K562 (cell line): Measurements from ENCODE around the gene GLTPD2. TPM values are rescaled to one million over a fixed set of nuclear protein-coding genes. Genes with fewer than 3 reads are reported as not detected.

ENCODE experiments used
- ATAC-seq: fragments of 200-7000 bp; cut with Tn5 transposase; 3 replicates; pipeline ENCODE4 v1.9.1; 2020; ENCODE audit warnings: moderate library complexity
- BruUV-seq: library from RNA; stranded (reverse); fragments of 400-500 nt; replicated peaks from 2 replicates; lab custom pipeline; 2021; lab: Mats Ljungman, UMichigan
- CTCF ChIA-PET: fragments of 300-600 bp; formaldehyde crosslinking; extraction: SDS; loops from one replicate; lab custom pipeline; 2021; ENCODE audit warnings: low intra/inter-chr PET ratio; lab: Yijun Ruan, JAX
- POLR2A ChIA-PET: fragments of 300-600, 350-650 bp; sonication (Branson Sonifier 250); formaldehyde crosslinking; extraction: SDS; loops from one replicate; lab custom pipeline; 2021; ENCODE audit warnings: antibody characterized with exemption, inconsistent platforms; lab: Yijun Ruan, JAX
- DNase-seq, 4 experiments: peaks; one replicate each; pipeline versions ENCODE4 v3.0.0 to v3.0.0-alpha.2; 2011 to 2018; ENCODE audit warnings: low spot score in 3 of 4, mixed read lengths in 3 of 4; ENCODE audit errors: extremely low read depth in 1 of 4
- FAIRE-seq: peaks from 2 replicates; lab custom pipeline; 2011; peaks lifted over from hg19 to GRCh38; lab: Jason Lieb, UNC
- H2AFZ ChIP-seq: 2 replicates; pipeline ENCODE4 v1.6.0; 2011; ENCODE audit warnings: low read depth, low read length, control low read depth, inconsistent platforms
- H3K27ac ChIP-seq: fragments of 200-600 bp; 3 replicates; pipeline ENCODE4 v1.8.0; 2011; ENCODE audit warnings: low read depth, mild to moderate bottlenecking, control low read depth, inconsistent platforms, low read length, moderate library complexity, mixed read lengths; ENCODE audit errors: extremely low read depth
- H3K27me3 ChIP-seq, 2 experiments: fragments of 300-600 bp in 1 of 2; 2 replicates in 1 of 2; 3 replicates in 1 of 2; pipeline versions ENCODE4 v1.6.0 to v1.8.0; 2011; ENCODE audit warnings: inconsistent platforms in 2 of 2, low read length in 2 of 2, mild to moderate bottlenecking in 1 of 2, mixed read lengths in 1 of 2, moderate library complexity in 1 of 2; ENCODE audit not compliant: control insufficient read depth in 2 of 2, insufficient read depth in 2 of 2
- H3K36me3 ChIP-seq: fragments of 300-600 bp; 3 replicates; pipeline ENCODE4 v1.8.0; 2011; ENCODE audit warnings: mild to moderate bottlenecking, low read length, inconsistent platforms; ENCODE audit not compliant: control insufficient read depth, insufficient read depth
- H3K4me1 ChIP-seq, 2 experiments: fragments of 200-600 bp in 1 of 2; replicated peaks in 1 of 2; 2 replicates in 1 of 2; 3 replicates in 1 of 2; pipeline versions ENCODE4 v1.5.1 to v1.8.0; 2011; ENCODE audit warnings: inconsistent platforms in 2 of 2, low read length in 2 of 2, mild to moderate bottlenecking in 1 of 2, mixed read lengths in 1 of 2, moderate library complexity in 1 of 2; ENCODE audit not compliant: control insufficient read depth in 2 of 2, insufficient read depth in 2 of 2
- H3K4me2 ChIP-seq: 2 replicates; pipeline ENCODE4 v1.6.1; 2011; ENCODE audit warnings: low read length, control low read depth, inconsistent platforms, mixed read lengths; ENCODE audit not compliant: insufficient read depth
- H3K4me3 ChIP-seq: fragments of 200-600 bp; sonication (generic), shearing (Covaris generic); 2 replicates; pipeline ENCODE4 v1.5.1; 2016; ENCODE audit warnings: control low read depth, inconsistent platforms
- H3K79me2 ChIP-seq: fragments of 200-600 bp; 3 replicates; pipeline ENCODE4 v1.8.0; 2011; ENCODE audit warnings: low read length, inconsistent platforms; ENCODE audit not compliant: control insufficient read depth, insufficient read depth
- H3K9ac ChIP-seq, 2 experiments: 2 replicates each; pipeline versions ENCODE4 v1.6.0 to v1.6.1; 2011; ENCODE audit warnings: low read depth in 2 of 2, low read length in 2 of 2, control low read depth in 1 of 2, inconsistent platforms in 1 of 2, mild to moderate bottlenecking in 1 of 2, mixed read lengths in 1 of 2; ENCODE audit not compliant: insufficient read depth in 1 of 2
- H3K9me1 ChIP-seq: one replicate; pipeline ENCODE4 v1.6.0; 2011; ENCODE audit warnings: inconsistent platforms, mild to moderate bottlenecking, low read length, moderate library complexity; ENCODE audit not compliant: control insufficient read depth, insufficient read depth
- H3K9me3 ChIP-seq: replicated peaks from 2 replicates; pipeline ENCODE4 v1.5.1; 2011; ENCODE audit warnings: low read depth, low read length, inconsistent platforms; ENCODE audit not compliant: control insufficient read depth, insufficient read depth
- H4K20me1 ChIP-seq: replicated peaks from 2 replicates; pipeline ENCODE4 v1.6.1; 2011; ENCODE audit warnings: low read length, inconsistent platforms, mixed read lengths; ENCODE audit not compliant: control insufficient read depth, insufficient read depth
- MCM7 ChIP-seq, 2 experiments: fragments of 450-650 bp; IDR thresholded peaks; 2 replicates each; pipeline ENCODE4 v1.6.1; 2016 to 2018
- NR2C1 ChIP-seq, 2 experiments: fragments of 450-650 bp; IDR thresholded peaks; 2 replicates each; pipeline ENCODE4 v1.6.1; 2017; ENCODE audit warnings: mild to moderate bottlenecking in 2 of 2, antibody characterized with exemption in 1 of 2, inconsistent platforms in 1 of 2, missing compliant biosample characterization in 1 of 2, missing genetic modification characterization in 1 of 2
- NR2C2 ChIP-seq, 2 experiments: fragments of 200-800 bp in 1 of 2; sonication (Bioruptor generic) in 1 of 2; sonication (generic) in 1 of 2; formaldehyde crosslinking in 1 of 2; IDR thresholded peaks; 2 replicates each; pipeline versions ENCODE4 v1.6.1 to v1.8.0; 2016 to 2022; ENCODE audit warnings: mild to moderate bottlenecking in 1 of 2, missing compliant biosample characterization in 1 of 2, missing genetic modification characterization in 1 of 2, missing genetic modification reagents in 1 of 2
- RAD51 ChIP-seq: fragments of 450-650 bp; IDR thresholded peaks from 2 replicates; pipeline ENCODE4 v1.7.1; 2016; ENCODE audit warnings: low read depth, mild to moderate bottlenecking, borderline replicate concordance
- SIN3A ChIP-seq, 2 experiments: fragments of 150-350 bp in 1 of 2; IDR thresholded peaks; 2 replicates each; pipeline ENCODE4 v1.6.1; 2011 to 2016; ENCODE audit warnings: borderline replicate concordance in 2 of 2, low read depth in 2 of 2, low read length in 2 of 2, mild to moderate bottlenecking in 2 of 2, moderate library complexity in 2 of 2; ENCODE audit not compliant: control insufficient read depth in 1 of 2
- SMARCA4 ChIP-seq: fragments of 450-650 bp; IDR thresholded peaks from 2 replicates; pipeline ENCODE4 v1.6.1; 2016
- SPI1 ChIP-seq: IDR thresholded peaks from 2 replicates; pipeline ENCODE4 v1.6.1; 2011; ENCODE audit warnings: low read depth, low read length, control low read depth, borderline replicate concordance
- STAG1 ChIP-seq: sonication (generic); formaldehyde crosslinking; IDR thresholded peaks from 2 replicates; pipeline ENCODE4 v1.5.0; 2020; ENCODE audit warnings: missing genetic modification reagents, borderline replicate concordance
- ZMIZ1 ChIP-seq, 2 experiments: fragments of 150-350 bp in 1 of 2; IDR thresholded peaks; 2 replicates each; pipeline ENCODE4 v1.6.1; 2012 to 2016; ENCODE audit warnings: low read depth in 2 of 2, low read length in 2 of 2, mild to moderate bottlenecking in 1 of 2, moderate library complexity in 1 of 2
- ZNF347 ChIP-seq: fragments of 450-650 bp; formaldehyde crosslinking; IDR thresholded peaks from 2 replicates; pipeline ENCODE4 v1.4.0; 2020; ENCODE audit warnings: low read depth, mild to moderate bottlenecking, moderate library complexity
- WGBS: fragments of 100-300 bp; shearing (Covaris generic); methylation state at CpG from one replicate; pipeline ENCODE4 v1.1.6; 2016; ENCODE audit warnings: low coverage, mixed read lengths; ENCODE audit not compliant: insufficient coverage; ENCODE audit errors: missing lambda C conversion rate; 5-methylcytosine and 5-hydroxymethylcytosine counted together
- in situ Hi-C: fragments of 300-500 bp; cut with MboI; formaldehyde crosslinking; loops from 4 replicates; pipeline ENCODE4 v1.15.0; 2018; ENCODE audit warnings: inconsistent platforms, mixed read lengths
- intact Hi-C: fragments of 100-400 bp; cut with micrococcal nuclease; formaldehyde crosslinking; loops from 2 replicates; pipeline ENCODE4 v1.14.2; 2022
- polyA plus RNA-seq, 8 experiments: library from polyadenylated mRNA; depleted of rRNA in 4 of 8; stranded (reverse) in 5 of 8; unstranded in 3 of 8; fragments of >200 nt; fragmentation: Nextera tagmentation in 2 of 8; fragmentation: Illumina TruSeq in 1 of 8; extraction: Ambion mirVana in 2 of 8; extraction: Trizol in 1 of 8; gene quantifications; 2 replicates each; pipeline versions ENCODE4 v1.2.1 to v1.2.3, GENCODE V29; 2011 to 2014; ENCODE audit warnings: inconsistent platforms in 1 of 8, missing spikeins in 1 of 8
- total RNA-seq, 7 experiments: library from RNA; depleted of rRNA in 6 of 7; stranded (reverse); fragments of >200 nt in 6 of 7; fragmentation: Illumina TruSeq in 2 of 7; extraction: Trizol in 2 of 7; gene quantifications; 2 replicates each; pipeline versions ENCODE4 v1.2.1 to v1.2.3, GENCODE V29; 2011 to 2021; ENCODE audit warnings: low replicate concordance in 1 of 7
- TF ChIP-seq, protein P1 (sequence below): fragments of 450-650 bp; IDR thresholded peaks from 2 replicates; pipeline ENCODE4 v1.6.1; 2016; ENCODE audit warnings: missing biosample characterization, missing genetic modification characterization
- TF ChIP-seq, protein P2 (sequence below): sonication (generic); formaldehyde crosslinking; IDR thresholded peaks from 2 replicates; pipeline ENCODE4 v1.8.1; 2023; ENCODE audit warnings: mild to moderate bottlenecking, missing genetic modification reagents
- TF ChIP-seq, protein P3 (sequence below): fragments of 450-650 bp; IDR thresholded peaks from 2 replicates; pipeline ENCODE4 v1.6.1; 2016; ENCODE audit warnings: low read depth, mild to moderate bottlenecking, moderate library complexity

The GLTPD2 gene
- total and polyA plus RNA-seq, 9 of the 15 experiments (the other 6 are each of a cell fraction or from before 2014, with no cell fraction given): not detected

DNA sequence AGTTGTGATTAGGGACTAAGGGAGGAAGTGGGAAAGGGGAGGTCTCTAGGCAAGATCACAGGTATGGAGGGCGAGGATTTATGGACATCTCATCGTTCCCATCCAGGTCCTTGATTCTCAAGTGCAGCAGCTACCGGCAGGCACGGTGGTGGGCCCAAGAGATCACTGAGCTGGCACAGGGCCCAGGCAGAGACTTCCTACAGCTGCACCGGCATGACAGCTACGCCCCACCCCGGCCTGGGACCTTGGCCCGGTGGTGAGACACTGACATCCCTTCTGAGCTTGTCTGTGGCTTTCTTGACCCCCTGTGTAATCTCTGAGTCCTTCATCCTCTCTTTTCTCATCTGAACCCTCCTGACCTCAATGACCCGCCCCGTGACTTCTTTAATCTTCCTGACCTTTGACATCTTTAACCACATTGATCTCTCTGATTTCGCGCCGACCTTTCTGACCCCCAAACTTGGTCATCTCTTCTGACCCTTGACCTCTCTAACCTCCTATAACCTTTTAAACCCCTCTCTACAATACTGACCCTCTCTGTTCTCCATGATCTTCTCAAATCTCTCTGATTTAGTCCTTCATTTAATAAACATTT lies 22.0 kb downstream of the GLTPD2 start:
- DNase-seq (no peak), FAIRE-seq (no peak), ATAC-seq (no peak)
- H3K79me2 ChIP-seq: no peaks in the 10 kb centered on the region
- H3K9me3 ChIP-seq: no peaks in the 10 kb centered on the region
- no peak overlapping the region for H3K9ac ChIP-seq
- no peak overlapping the region for H2AFZ ChIP-seq
- H3K4me1 ChIP-seq: peaks cover 3 to 22% of the 10 kb centered on the region in 2 experiments; a peak in 3 of 5 replicates
- ChIA-PET POLR2A (no interaction called here), CTCF (no interaction called here)
- H3K9me1 ChIP-seq: no peaks in the 10 kb centered on the region
- no peaks in the 10 kb centered on the region; the same call in 1 of the 2 replicates for H4K20me1 ChIP-seq
- no TSS peak for BruUV-seq
- 34% methylated on average over 12 of the region's 13 CpGs for whole genome bisulfite sequencing
- no peak overlapping the region for H3K4me3 ChIP-seq
- in situ Hi-C loops: no loop called here
- no peaks in the 10 kb centered on the region for H3K36me3 ChIP-seq
- no peak overlapping the region for H3K27ac ChIP-seq
- H3K27me3 ChIP-seq: no peaks in the 10 kb centered on the region
- intact Hi-C loops: no loop called here
- no peak overlapping the region for H3K4me2 ChIP-seq
- TF ChIP-seq SPI1: peak; percentile 65; the same call in 1 of the 2 replicates
- TF ChIP-seq STAG1 (CRISPR knock-in tag): no peak
- TF ChIP-seq MCM7 (IDR thresholded peaks at IDR 0.05): no peak
- no peak for TF ChIP-seq SIN3A (IDR thresholded peaks at IDR 0.05; ENCODE audit: borderline replicate concordance in 2 of 2, control insufficient read depth in 1 of 2, low read depth in 2 of 2, low read length in 2 of 2)
- TF ChIP-seq, protein P1, sequence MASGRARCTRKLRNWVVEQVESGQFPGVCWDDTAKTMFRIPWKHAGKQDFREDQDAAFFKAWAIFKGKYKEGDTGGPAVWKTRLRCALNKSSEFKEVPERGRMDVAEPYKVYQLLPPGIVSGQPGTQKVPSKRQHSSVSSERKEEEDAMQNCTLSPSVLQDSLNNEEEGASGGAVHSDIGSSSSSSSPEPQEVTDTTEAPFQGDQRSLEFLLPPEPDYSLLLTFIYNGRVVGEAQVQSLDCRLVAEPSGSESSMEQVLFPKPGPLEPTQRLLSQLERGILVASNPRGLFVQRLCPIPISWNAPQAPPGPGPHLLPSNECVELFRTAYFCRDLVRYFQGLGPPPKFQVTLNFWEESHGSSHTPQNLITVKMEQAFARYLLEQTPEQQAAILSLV (tag): no peak
- no peak for TF ChIP-seq RAD51
- TF ChIP-seq NR2C1 (IDR thresholded peaks at IDR 0.05): peak; percentile 76
- TF ChIP-seq NR2C1 (tag; IDR thresholded peaks at IDR 0.05): peak; percentile 71
- TF ChIP-seq ZNF347: no peak
- no peak for TF ChIP-seq SMARCA4
- TF ChIP-seq, protein P2, sequence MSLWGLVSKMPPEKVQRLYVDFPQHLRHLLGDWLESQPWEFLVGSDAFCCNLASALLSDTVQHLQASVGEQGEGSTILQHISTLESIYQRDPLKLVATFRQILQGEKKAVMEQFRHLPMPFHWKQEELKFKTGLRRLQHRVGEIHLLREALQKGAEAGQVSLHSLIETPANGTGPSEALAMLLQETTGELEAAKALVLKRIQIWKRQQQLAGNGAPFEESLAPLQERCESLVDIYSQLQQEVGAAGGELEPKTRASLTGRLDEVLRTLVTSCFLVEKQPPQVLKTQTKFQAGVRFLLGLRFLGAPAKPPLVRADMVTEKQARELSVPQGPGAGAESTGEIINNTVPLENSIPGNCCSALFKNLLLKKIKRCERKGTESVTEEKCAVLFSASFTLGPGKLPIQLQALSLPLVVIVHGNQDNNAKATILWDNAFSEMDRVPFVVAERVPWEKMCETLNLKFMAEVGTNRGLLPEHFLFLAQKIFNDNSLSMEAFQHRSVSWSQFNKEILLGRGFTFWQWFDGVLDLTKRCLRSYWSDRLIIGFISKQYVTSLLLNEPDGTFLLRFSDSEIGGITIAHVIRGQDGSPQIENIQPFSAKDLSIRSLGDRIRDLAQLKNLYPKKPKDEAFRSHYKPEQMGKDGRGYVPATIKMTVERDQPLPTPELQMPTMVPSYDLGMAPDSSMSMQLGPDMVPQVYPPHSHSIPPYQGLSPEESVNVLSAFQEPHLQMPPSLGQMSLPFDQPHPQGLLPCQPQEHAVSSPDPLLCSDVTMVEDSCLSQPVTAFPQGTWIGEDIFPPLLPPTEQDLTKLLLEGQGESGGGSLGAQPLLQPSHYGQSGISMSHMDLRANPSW (CRISPR knock-in tag): no peak
- TF ChIP-seq ZMIZ1 (IDR thresholded peaks at IDR 0.05; ENCODE audit: low read depth in 2 of 2, low read length in 2 of 2): no peak
- TF ChIP-seq, protein P3, sequence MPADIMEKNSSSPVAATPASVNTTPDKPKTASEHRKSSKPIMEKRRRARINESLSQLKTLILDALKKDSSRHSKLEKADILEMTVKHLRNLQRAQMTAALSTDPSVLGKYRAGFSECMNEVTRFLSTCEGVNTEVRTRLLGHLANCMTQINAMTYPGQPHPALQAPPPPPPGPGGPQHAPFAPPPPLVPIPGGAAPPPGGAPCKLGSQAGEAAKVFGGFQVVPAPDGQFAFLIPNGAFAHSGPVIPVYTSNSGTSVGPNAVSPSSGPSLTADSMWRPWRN: no peak
- no peak for TF ChIP-seq NR2C2 (CRISPR knock-in tag; IDR thresholded peaks at IDR 0.05)
- peak; percentile 58 for TF ChIP-seq NR2C2 (tag; IDR thresholded peaks at IDR 0.05)
